Naive thymus-derived CD4-positive, alpha-beta T cell (primary cell): ENCODE measurements around the gene MGRN1. TPM values are rescaled to one million over a fixed set of nuclear protein-coding genes. Genes with fewer than 3 reads are reported as not detected.
A peak's percentile ranks its signal among the peaks of the same experiment; 100 is the strongest.

Source experiments
- ATAC-seq: fragments of 150-1000 bp; cut with Tn5 transposase; 2 replicates; pipeline ENCODE4 v1.10.0; 2021; ENCODE audit warnings: mild to moderate bottlenecking, moderate library complexity
- CTCF ChIA-PET: fragments of 350-600 bp; sonication (Branson Sonifier 250); formaldehyde crosslinking; loops from one replicate; lab custom pipeline; 2021; ENCODE audit warnings: antibody characterized with exemption; lab: Charles Lee
- POLR2A ChIA-PET: fragments of 350-600 bp; sonication (Branson Sonifier 250); formaldehyde crosslinking; loops from one replicate; lab custom pipeline; 2021; ENCODE audit warnings: antibody characterized with exemption, inconsistent platforms; lab: Charles Lee
- DNase-seq, 9 donors: peaks; one replicate each; pipeline versions ENCODE4 v3.0.0 to v3.0.0-alpha.2; 2020 to 2022; ENCODE audit warnings: mixed read lengths in 1 of 9
- H3K27ac ChIP-seq: one replicate; pipeline ENCODE4 v1.7.0; 2013; ENCODE audit warnings: mild to moderate bottlenecking, low read depth, low read length, moderate library complexity
- H3K27me3 ChIP-seq, 2 donors: one replicate each; pipeline ENCODE4 v1.7.0; 2013; ENCODE audit warnings: low read length in 2 of 2, mild to moderate bottlenecking in 2 of 2, moderate library complexity in 2 of 2; ENCODE audit not compliant: control insufficient read depth in 2 of 2, insufficient read depth in 2 of 2
- H3K36me3 ChIP-seq, 3 experiments: 1 replicate in 2 of 3; 2 replicates in 1 of 3; pipeline ENCODE4 v1.7.0; 2013; ENCODE audit warnings: low read length in 3 of 3, mild to moderate bottlenecking in 3 of 3, moderate library complexity in 1 of 3; ENCODE audit not compliant: insufficient read depth in 3 of 3, control insufficient read depth in 2 of 3
- H3K4me1 ChIP-seq, 2 donors: one replicate each; pipeline ENCODE4 v1.7.0; 2013; ENCODE audit warnings: low read length in 2 of 2, mild to moderate bottlenecking in 2 of 2, moderate library complexity in 1 of 2; ENCODE audit not compliant: control insufficient read depth in 2 of 2, insufficient read depth in 2 of 2
- H3K4me3 ChIP-seq: 2 replicates; pipeline ENCODE4 v1.7.0; 2013; ENCODE audit warnings: mild to moderate bottlenecking, low read length
- H3K9me3 ChIP-seq, 3 experiments: 1 replicate in 2 of 3; 2 replicates in 1 of 3; pipeline ENCODE4 v1.7.0; 2013; ENCODE audit warnings: low read length in 3 of 3; ENCODE audit not compliant: control insufficient read depth in 2 of 3
- H3K27ac Mint-ChIP-seq, 9 donors: one replicate each; pipeline ENCODE4 v1.8.0; 2020 to 2022; ENCODE audit warnings: mixed read lengths in 9 of 9, mild to moderate bottlenecking in 8 of 9, moderate library complexity in 5 of 9, inconsistent platforms in 2 of 9
- H3K27me3 Mint-ChIP-seq, 5 donors: one replicate each; pipeline ENCODE4 v1.8.0; 2021 to 2022; ENCODE audit warnings: mixed read lengths in 5 of 5, mild to moderate bottlenecking in 1 of 5
- H3K36me3 Mint-ChIP-seq, 5 donors: one replicate each; pipeline ENCODE4 v1.8.0; 2020 to 2022; ENCODE audit warnings: mixed read lengths in 5 of 5, mild to moderate bottlenecking in 3 of 5, inconsistent platforms in 1 of 5
- H3K4me1 Mint-ChIP-seq, 7 donors: one replicate each; pipeline ENCODE4 v1.8.0; 2020 to 2022; ENCODE audit warnings: mixed read lengths in 7 of 7, mild to moderate bottlenecking in 3 of 7, inconsistent platforms in 1 of 7
- H3K4me3 Mint-ChIP-seq, 10 donors: one replicate each; pipeline ENCODE4 v1.8.0; 2020 to 2022; ENCODE audit warnings: mild to moderate bottlenecking in 10 of 10, mixed read lengths in 10 of 10, moderate library complexity in 6 of 10, inconsistent platforms in 2 of 10
- H3K9me3 Mint-ChIP-seq, 11 donors: one replicate each; pipeline ENCODE4 v1.8.0; 2020 to 2022; ENCODE audit warnings: mixed read lengths in 11 of 11, mild to moderate bottlenecking in 4 of 11, inconsistent platforms in 1 of 11, moderate library complexity in 1 of 11
- intact Hi-C, 2 donors: fragments of 100-400 bp; cut with micrococcal nuclease; formaldehyde crosslinking; loops; one replicate each; pipeline ENCODE4 v1.15.1; 2023
- polyA plus RNA-seq, 2 donors: library from polyadenylated mRNA; unstranded; fragments of 300-500 nt; fragmentation: Illumina TruSeq; gene quantifications; one replicate each; pipeline ENCODE4 v1.2.3, GENCODE V29; 2021
- total RNA-seq, 6 experiments: library from RNA in 5 of 6; stranded (reverse) in 5 of 6; gene quantifications; 1 replicate in 5 of 6; 2 replicates in 1 of 6; pipeline ENCODE4 v1.2.3 and lab custom pipeline; 2021 to 2026

Gene MGRN1
- total and polyA plus RNA-seq, 7 experiments from 2014 or later, result 4.9 to 103 (median 71.1) TPM

- H3K27me3 Mint-ChIP-seq, result no peaks in the 10 kb centered on the region
These were observed 71.0 kb downstream of the MGRN1 start for GRCh38 chr16:4695473-4696171.

DNA sequence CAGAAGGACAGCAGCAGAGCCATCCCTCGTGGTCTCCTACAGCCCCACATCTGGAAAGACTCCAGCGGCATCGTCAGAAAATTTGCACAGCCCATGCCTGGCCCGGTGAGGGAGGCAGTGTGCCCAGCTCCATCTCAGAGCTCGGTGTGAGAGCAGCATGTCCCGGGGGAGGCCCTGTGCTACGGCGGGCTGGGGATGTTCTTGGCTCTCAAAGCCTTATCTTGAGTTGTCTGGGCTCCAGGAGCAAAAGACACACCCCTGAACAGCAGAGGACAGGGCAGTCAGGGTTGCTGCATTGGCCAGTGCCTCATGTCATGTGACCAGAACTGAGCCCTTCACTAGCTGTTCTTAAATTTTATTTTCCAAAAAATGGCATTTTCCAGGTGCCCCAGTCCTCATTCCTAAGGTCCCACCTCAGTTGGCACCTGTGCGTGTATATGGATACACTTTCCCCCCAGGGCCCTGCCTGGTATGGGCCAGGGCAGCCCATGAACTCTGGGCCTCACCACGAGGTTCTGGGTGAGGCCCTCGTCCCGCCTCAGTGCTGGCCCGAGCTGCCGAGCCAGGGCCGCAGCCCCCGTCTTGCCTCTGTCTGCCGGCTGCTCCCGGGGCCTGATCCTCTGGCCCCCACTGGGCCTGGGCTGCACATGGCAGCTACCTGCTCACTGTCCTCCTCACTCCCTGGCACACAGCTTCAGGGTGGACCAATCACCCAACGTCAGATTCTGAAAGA, 71.7 kb downstream of the MGRN1 start:
- POLR2A ChIA-PET, result interaction anchor here (1.0 to 1.7 kb wide), 2 partner anchors 32 to 72 kb away, joined by 4 to 7 read pairs; partner anchors contain the start of gene MGRN1
- Mint-ChIP-seq H3K27me3 (no peaks in the 10 kb centered on the region), H3K4me1 (peaks cover 6 to 21% (median 13%) of the 10 kb centered on the region in 7 donors), H3K27ac (peak overlapping the region in 3 of 9 donors; percentile 19 to 38 (median 28)), H3K36me3 (peaks cover 0 to 13% (median 3%) of the 10 kb centered on the region in 5 donors), H3K4me3 (peak overlapping the region in 5 of 10 donors; percentile 17 to 91 (median 39)), H3K9me3 (no peaks in the 10 kb centered on the region)
- peaks cover 0 to 69% (median 9%) of the 10 kb centered on the region in 3 experiments for H3K36me3 ChIP-seq
- H3K9me3 ChIP-seq, result no peaks in the 10 kb centered on the region
- no peak overlapping the region for H3K4me3 ChIP-seq
- CTCF ChIA-PET, result interaction anchor here (0.5 to 1.3 kb wide), 4 partner anchors 14 to 341 kb away, joined by 3 to 7 read pairs (median 4); no protein-coding TSS in a partner anchor
- H3K27ac ChIP-seq, result no peak overlapping the region
- no peak for ATAC-seq
- DNase-seq, result no peak
- H3K4me1 ChIP-seq, result peaks cover 14% of the 10 kb centered on the region in 2 donors
- H3K27me3 ChIP-seq, result no peaks in the 10 kb centered on the region
- intact Hi-C loops, result loop anchor here in 1 of 2 donors (10.0 kb wide), 2 partner anchors 258 to 342 kb away; partner anchors contain the start of genes PAM16 and SEC14L5

More at GRCh38 chr16:4695473-4696171, 71.0 kb downstream of the MGRN1 start:
- intact Hi-C loops, result loop anchor here in 1 of 2 donors (10.0 kb wide), 2 partner anchors 259 to 341 kb away; partner anchors contain the start of genes PAM16 and SEC14L5
- H3K4me1 Mint-ChIP-seq, result peaks cover 8 to 21% (median 14%) of the 10 kb centered on the region in 7 donors
- H3K36me3 Mint-ChIP-seq, result peaks cover 0 to 13% (median 3%) of the 10 kb centered on the region in 5 donors
- peak overlapping the region; percentile 59 to 91 (median 80) for H3K4me3 Mint-ChIP-seq
- Histone ChIP-seq H3K36me3 (peaks cover 0 to 61% (median 9%) of the 10 kb centered on the region in 3 experiments), H3K27me3 (no peaks in the 10 kb centered on the region), H3K4me3 (no peak overlapping the region), H3K4me1 (peaks cover 14% of the 10 kb centered on the region in 2 donors), H3K9me3 (no peaks in the 10 kb centered on the region), H3K27ac (peak overlapping the region; percentile 40)
- H3K27ac Mint-ChIP-seq, result peak overlapping the region in 8 of 9 donors; percentile 36 to 76 (median 57)
- CTCF ChIA-PET, result interaction anchor here (0.9 to 1.3 kb wide), 3 partner anchors 13 to 79 kb away, joined by 3 read pairs; no protein-coding TSS in a partner anchor
- POLR2A ChIA-PET, result interaction anchor here (0.6 to 3.3 kb wide), 8 partner anchors 18 to 223 kb away, joined by 3 to 16 read pairs (median 5); partner anchors contain the start of genes ANKS3, DNAAF8 and MGRN1
- DNase-seq, result no peak
- no peaks in the 10 kb centered on the region for H3K9me3 Mint-ChIP-seq
- no peak for ATAC-seq

- ATAC-seq (no peak), DNase-seq (no peak)
- CTCF ChIA-PET, result no interaction called here
- Mint-ChIP-seq H3K27me3 (no peaks in the 10 kb centered on the region), H3K9me3 (no peaks in the 10 kb centered on the region), H3K36me3 (peaks cover 0 to 13% (median 3%) of the 10 kb centered on the region in 5 donors), H3K27ac (no peak overlapping the region), H3K4me3 (peak overlapping the region in 3 of 10 donors; percentile 14 to 39 (median 26)), H3K4me1 (peaks cover 4 to 21% (median 11%) of the 10 kb centered on the region in 7 donors)
- no peak overlapping the region for H3K27ac ChIP-seq
- H3K9me3 ChIP-seq, result no peaks in the 10 kb centered on the region
- intact Hi-C loops, result loop anchor here in 1 of 2 donors (10.0 kb wide), 2 partner anchors 258 to 342 kb away; partner anchors contain the start of genes PAM16 and SEC14L5
- no peak overlapping the region for H3K4me3 ChIP-seq
- peaks cover 0 to 77% (median 9%) of the 10 kb centered on the region in 3 experiments for H3K36me3 ChIP-seq
- no peaks in the 10 kb centered on the region for H3K27me3 ChIP-seq
- H3K4me1 ChIP-seq, result peaks cover 13 to 14% of the 10 kb centered on the region in 2 donors
- POLR2A ChIA-PET, result interaction anchor here (1.3 kb wide), 1 partner anchor 81 kb away, joined by 3 read pairs; no protein-coding TSS in a partner anchor
These were observed 72.5 kb downstream of the MGRN1 start for GRCh38 chr16:4696905-4697847.

- H3K27ac Mint-ChIP-seq, result no peak overlapping the region
- H3K4me3 ChIP-seq, result no peak overlapping the region
- no peaks in the 10 kb centered on the region for H3K27me3 ChIP-seq
- DNase-seq, result no peak
- CTCF ChIA-PET, result no interaction called here
- H3K4me1 ChIP-seq, result peaks cover 7 to 9% of the 10 kb centered on the region in 2 donors
- POLR2A ChIA-PET, result interaction anchor here (1.0 to 1.3 kb wide), 2 partner anchors 30 to 82 kb away, joined by 3 read pairs; no protein-coding TSS in a partner anchor
- ATAC-seq, result no peak
- intact Hi-C loops, result loop anchor here in 1 of 2 donors (10.0 kb wide), 2 partner anchors 257 to 343 kb away; partner anchors contain the start of genes PAM16 and SEC14L5
- no peak overlapping the region for H3K4me3 Mint-ChIP-seq
- H3K4me1 Mint-ChIP-seq, result peaks cover 0 to 15% (median 7%) of the 10 kb centered on the region in 7 donors
- peaks cover 0 to 84% (median 9%) of the 10 kb centered on the region in 3 experiments for H3K36me3 ChIP-seq
- H3K27me3 Mint-ChIP-seq, result no peaks in the 10 kb centered on the region
- H3K36me3 Mint-ChIP-seq, result peaks cover 0 to 13% (median 3%) of the 10 kb centered on the region in 5 donors
- no peaks in the 10 kb centered on the region for H3K9me3 ChIP-seq
- no peaks in the 10 kb centered on the region for H3K9me3 Mint-ChIP-seq
- no peak overlapping the region for H3K27ac ChIP-seq
These were observed 73.2 kb downstream of the MGRN1 start for GRCh38 chr16:4697848-4698291.

- no peak overlapping the region for H3K27ac Mint-ChIP-seq
- peaks cover 0 to 13% (median 3%) of the 10 kb centered on the region in 5 donors for H3K36me3 Mint-ChIP-seq
These were observed 73.9 kb downstream of the MGRN1 start for GRCh38 chr16:4698321-4699045.

More at GRCh38 chr16:4698321-4699045, 73.9 kb downstream of the MGRN1 start:
- Histone ChIP-seq H3K4me3 (no peak overlapping the region), H3K4me1 (peaks cover 5 to 8% of the 10 kb centered on the region in 2 donors), H3K9me3 (no peaks in the 10 kb centered on the region), H3K27me3 (no peaks in the 10 kb centered on the region), H3K36me3 (peaks cover 0 to 87% (median 9%) of the 10 kb centered on the region in 3 experiments), H3K27ac (no peak overlapping the region)
- DNase-seq (no peak), ATAC-seq (no peak)
- CTCF ChIA-PET, result no interaction called here
- Mint-ChIP-seq H3K4me3 (no peak overlapping the region), H3K9me3 (no peaks in the 10 kb centered on the region), H3K4me1 (peaks cover 0 to 15% (median 7%) of the 10 kb centered on the region in 7 donors), H3K27me3 (no peaks in the 10 kb centered on the region)
- POLR2A ChIA-PET, result interaction anchor here (1.0 to 1.3 kb wide), 2 partner anchors 30 to 83 kb away, joined by 3 read pairs; no protein-coding TSS in a partner anchor
- intact Hi-C loops, result loop anchor here in 1 of 2 donors (10.0 kb wide), 2 partner anchors 256 to 344 kb away; partner anchors contain the start of genes PAM16 and SEC14L5
